Measurements from ENCODE around the gene GPX2. TPM values are rescaled to one million over a fixed set of nuclear protein-coding genes. Genes with fewer than 3 reads are reported as not detected.

GPX2 gene
- total and polyA plus RNA-seq, 2 of the 8 experiments (the other 6 are each of a cell fraction or from before 2014, with no cell fraction given) = 0.30 to 0.89 TPM

DNA sequence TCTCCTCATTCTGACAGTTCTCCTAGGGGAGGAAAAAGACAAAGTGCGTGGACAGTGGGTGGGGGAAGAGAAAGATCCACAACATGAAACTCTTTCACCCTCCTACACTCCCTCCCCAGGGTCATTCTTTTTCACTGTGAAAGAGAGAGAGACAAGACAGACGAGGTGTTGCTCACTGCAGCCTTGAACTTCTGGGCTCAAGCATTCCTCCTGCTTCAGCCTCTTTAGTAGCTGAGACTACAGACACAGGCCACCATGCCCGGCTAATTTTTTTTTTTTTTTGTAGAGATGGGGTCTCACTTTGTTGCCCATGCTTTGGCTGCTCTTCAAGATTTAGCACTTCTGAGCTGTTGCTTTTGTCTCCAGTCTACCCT, 2.7 kb downstream of the GPX2 start (continued):
- TF ChIP-seq FOSL1 (IDR thresholded peaks at IDR 0.05; ENCODE audit: insufficient read depth, low read depth, low read length) = no peak
- no peak for TF ChIP-seq EZH2 (IDR thresholded peaks at IDR 0.05; ENCODE audit: low read depth, low read length, severe bottlenecking)
- no peak for TF ChIP-seq ASH2L (IDR thresholded peaks at IDR 0.05; ENCODE audit: low read length)
- no peak for TF ChIP-seq TBP (IDR thresholded peaks at IDR 0.05; ENCODE audit: low read depth, low read length)
- no peak for TF ChIP-seq CEBPB (IDR thresholded peaks at IDR 0.05; ENCODE audit: low read depth, low read length)
